GM12891 (cell line): Measurements from ENCODE around the gene ZPBP2.
A peak's percentile ranks its signal among the peaks of the same experiment; 100 is the strongest.
"Not testable (repeated sequence)": the region's sequence is repeated elsewhere in the genome, so short reads cannot be mapped to it uniquely, and the experiment has no call there.

Source experiments
- DNase-seq: peaks from one replicate; pipeline ENCODE4 v3.0.0; 2011; ENCODE audit warnings: low spot score; ENCODE audit not compliant: insufficient read length
- FAIRE-seq: peaks from 2 replicates; lab custom pipeline; 2011; peaks lifted over from hg19 to GRCh38; lab: Jason Lieb, UNC
- PAX5 ChIP-seq: IDR thresholded peaks from 2 replicates; pipeline ENCODE4 v1.6.1; 2011; ENCODE audit warnings: low read length, moderate library complexity, mild to moderate bottlenecking; ENCODE audit not compliant: insufficient read depth, severe bottlenecking
- POLR2A ChIP-seq: IDR thresholded peaks from 2 replicates; pipeline ENCODE4 v1.6.1; 2011; ENCODE audit warnings: low read depth, low read length, control low read depth
- POLR2AphosphoS5 ChIP-seq: IDR thresholded peaks from 2 replicates; pipeline ENCODE4 v1.6.1; 2011; ENCODE audit warnings: low read depth, low read length, control low read depth
- POU2F2 ChIP-seq: IDR thresholded peaks from 2 replicates; pipeline ENCODE4 v1.6.1; 2011; ENCODE audit warnings: low read depth, mild to moderate bottlenecking, control low read depth, low read length, moderate library complexity
- SPI1 ChIP-seq: IDR thresholded peaks from 2 replicates; pipeline ENCODE4 v1.6.1; 2011; ENCODE audit warnings: low read depth, low read length, control low read depth
- TAF1 ChIP-seq: IDR thresholded peaks from 2 replicates; pipeline ENCODE4 v1.6.1; 2011; ENCODE audit warnings: low read depth, low read length, control low read depth

ZPBP2 gene

GRCh38 chr17:39861235-39861634 lies 6.8 kb upstream of the ZPBP2 start:
- no peak for DNase-seq
- FAIRE-seq = peak; percentile 86
- TF ChIP-seq POLR2AphosphoS5 (no peak), SPI1 (no peak), TAF1 (no peak), PAX5 (no peak), POU2F2 (no peak), POLR2A (no peak)

- DNase-seq (no peak), FAIRE-seq (no peak)
- TF ChIP-seq TAF1 (no peak), POU2F2 (no peak), POLR2AphosphoS5 (no peak), POLR2A (no peak)
Observed at GRCh38 chr17:39863244-39863917, 4.6 kb upstream of the ZPBP2 start.

- DNase-seq (no peak), FAIRE-seq (peak; percentile 93)
- TF ChIP-seq POU2F2 (no peak), PAX5 (peak; percentile 41), POLR2AphosphoS5 (peak; percentile 64; the same call in 1 of the 2 replicates), POLR2A (peak; percentile 69), TAF1 (peak; percentile 62; the same call in 1 of the 2 replicates), SPI1 (no peak)
Observed at GRCh38 chr17:39863918-39864746, 3.9 kb upstream of the ZPBP2 start, which contains the start of gene IKZF3. Gene IKZF3, minus strand, starts transcription at chr17:39864312. Its CDS starts 186 bp downstream, at chr17:39864126.

- no peak for DNase-seq
- TF ChIP-seq SPI1 (no peak), POU2F2 (no peak), POLR2AphosphoS5 (no peak), PAX5 (no peak), POLR2A (no peak)
- FAIRE-seq = peak; percentile 86
Observed at GRCh38 chr17:39866013-39866730, 1.8 kb upstream of the ZPBP2 start.

GRCh38 chr17:39867084-39867879 lies 720 bp upstream of the ZPBP2 start:
- FAIRE-seq (no peak), DNase-seq (peak; percentile 30)
- peak; percentile 10 for TF ChIP-seq POU2F2
- TF ChIP-seq POLR2AphosphoS5 = peak; percentile 14; the same call in 1 of the 2 replicates
- 0 out of 2 replicates have a peak, but pooled peaks have one; percentile 16 for TF ChIP-seq TAF1
- peak; percentile 49 for TF ChIP-seq POLR2A
- no peak for TF ChIP-seq SPI1
- TF ChIP-seq PAX5 = no peak

- FAIRE-seq (no peak), DNase-seq (no peak)
- TF ChIP-seq PAX5 = no peak
- TF ChIP-seq POU2F2 = no peak
- no peak for TF ChIP-seq POLR2AphosphoS5
- TF ChIP-seq SPI1 = no peak
- TF ChIP-seq POLR2A = no peak
- TF ChIP-seq TAF1 = no peak
Observed at GRCh38 chr17:39868554-39868942, 546 bp downstream of the ZPBP2 start.

- FAIRE-seq = no peak
- TF ChIP-seq POLR2A = no peak
- TF ChIP-seq PAX5 = no peak
- peak; percentile 74 for TF ChIP-seq SPI1
- TF ChIP-seq TAF1 = no peak
- no peak for TF ChIP-seq POU2F2
- no peak for DNase-seq
Observed at GRCh38 chr17:39870776-39871175, 2.8 kb downstream of the ZPBP2 start.

GRCh38 chr17:39871801-39872200 lies 3.8 kb downstream of the ZPBP2 start:
- no peak for DNase-seq
- no peak for FAIRE-seq
- no peak for TF ChIP-seq POLR2A
- TF ChIP-seq PAX5 = no peak
- TF ChIP-seq TAF1 = no peak
- no peak for TF ChIP-seq POU2F2
- no peak for TF ChIP-seq SPI1
- no peak for TF ChIP-seq POLR2AphosphoS5

- FAIRE-seq (no peak), DNase-seq (no peak)
- no peak for TF ChIP-seq TAF1
- TF ChIP-seq SPI1 = no peak
- TF ChIP-seq POU2F2 = no peak
- no peak for TF ChIP-seq POLR2A
- TF ChIP-seq PAX5 = no peak
- TF ChIP-seq POLR2AphosphoS5 = no peak
Observed at GRCh38 chr17:39872751-39873150, 4.7 kb downstream of the ZPBP2 start.

GRCh38 chr17:39886102-39886501 lies 18.1 kb downstream of the ZPBP2 start:
- peak; percentile 20 for FAIRE-seq
- not testable (repeated sequence) for DNase-seq
